HG02973 (cell line): ENCODE data around the gene FMNL2.

Experiments
- ATAC-seq: cut with Tn5 transposase; IDR thresholded peaks from one replicate; pipeline ENCODE4 v1.9.1; 2021; ENCODE audit warnings: moderate library complexity; ENCODE audit not compliant: unreplicated experiment

Gene FMNL2

GRCh38 chr2:152400607-152401214 is 65.7 kb downstream of the FMNL2 start:
- no peak for ATAC-seq

GRCh38 chr2:152402780-152403759 is 68.1 kb downstream of the FMNL2 start:
- ATAC-seq = no peak

GRCh38 chr2:152405206-152406118 is 70.5 kb downstream of the FMNL2 start:
- ATAC-seq = peak; percentile 11

DNA sequence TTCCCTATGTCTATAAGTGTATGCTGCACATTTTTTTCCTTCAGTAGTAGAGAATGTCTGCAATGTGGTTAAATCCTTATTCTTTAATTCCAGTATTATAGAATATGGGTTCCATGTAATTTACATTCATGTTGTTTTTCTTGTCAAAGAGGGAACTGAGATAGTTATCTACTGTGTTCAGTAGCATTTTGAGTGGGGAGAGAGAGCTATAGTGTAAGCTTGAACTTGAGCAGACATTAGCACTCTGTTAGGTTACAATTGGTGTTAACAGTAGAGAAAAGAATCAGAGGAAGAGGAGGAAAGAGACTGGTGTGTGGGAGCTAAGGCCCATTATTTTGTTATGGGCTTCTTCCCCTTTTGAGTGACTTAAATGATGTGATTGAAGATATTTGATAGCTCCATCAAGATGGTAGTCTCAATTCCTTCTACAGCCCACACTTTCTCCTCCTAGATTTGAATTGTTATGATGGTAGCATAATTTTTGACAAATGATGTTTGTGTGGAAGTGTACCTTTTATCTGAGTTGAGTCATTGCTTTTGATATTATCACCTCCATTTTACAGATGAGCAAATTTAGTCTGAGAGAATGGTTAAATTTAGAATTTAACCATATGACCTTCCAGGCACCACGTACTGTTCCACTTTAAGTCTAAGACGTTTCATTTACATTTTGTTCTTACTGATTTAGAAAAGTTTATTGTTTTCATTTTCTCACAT is 71.3 kb downstream of the FMNL2 start:
- peak; percentile 56 for ATAC-seq

DNA sequence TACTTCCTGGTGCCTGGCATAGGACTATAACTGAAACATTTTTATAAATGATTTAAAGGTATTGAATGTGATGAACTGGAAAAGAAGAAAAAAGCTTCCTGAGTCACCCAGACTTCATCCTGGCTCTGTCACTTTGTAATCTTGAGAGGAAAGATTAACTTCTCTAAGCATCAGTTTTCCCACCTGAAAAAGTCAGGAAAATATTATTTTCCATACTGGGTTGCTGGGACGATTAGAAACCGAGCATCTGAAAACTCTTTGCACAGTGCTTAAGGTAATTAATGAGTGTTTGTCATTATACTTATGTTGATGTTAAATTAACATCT is 71.8 kb downstream of the FMNL2 start:
- ATAC-seq = no peak

- peak; percentile 85 for ATAC-seq
These were observed 72.3 kb downstream of the FMNL2 start for GRCh38 chr2:152407204-152407721.

- no peak for ATAC-seq
These were observed 72.8 kb downstream of the FMNL2 start for GRCh38 chr2:152407806-152408205.

- no peak for ATAC-seq
These were observed 73.3 kb downstream of the FMNL2 start for GRCh38 chr2:152408254-152408653.

GRCh38 chr2:152409386-152410164 is 74.6 kb downstream of the FMNL2 start:
- ATAC-seq = no peak

DNA sequence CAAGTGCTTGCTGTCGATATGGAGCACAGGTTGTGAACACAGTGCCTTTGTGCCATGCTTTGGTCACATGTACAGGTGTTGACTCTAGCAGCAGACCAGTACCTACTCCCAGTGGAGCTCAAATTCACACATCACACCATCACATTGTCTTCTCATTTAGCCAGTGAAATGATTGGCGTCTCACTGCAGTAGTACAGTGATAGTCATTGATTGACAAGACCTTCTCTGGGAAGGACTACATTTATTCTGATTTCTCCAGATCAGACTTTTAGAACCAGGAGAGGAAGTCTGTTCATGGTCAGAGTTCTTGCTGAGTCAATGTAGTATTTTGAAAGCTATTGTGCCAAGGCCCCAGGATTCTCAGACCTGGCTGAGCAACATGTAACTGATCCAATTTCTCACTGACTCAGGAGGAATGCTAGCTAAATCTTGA is 75.2 kb downstream of the FMNL2 start:
- no peak for ATAC-seq

DNA sequence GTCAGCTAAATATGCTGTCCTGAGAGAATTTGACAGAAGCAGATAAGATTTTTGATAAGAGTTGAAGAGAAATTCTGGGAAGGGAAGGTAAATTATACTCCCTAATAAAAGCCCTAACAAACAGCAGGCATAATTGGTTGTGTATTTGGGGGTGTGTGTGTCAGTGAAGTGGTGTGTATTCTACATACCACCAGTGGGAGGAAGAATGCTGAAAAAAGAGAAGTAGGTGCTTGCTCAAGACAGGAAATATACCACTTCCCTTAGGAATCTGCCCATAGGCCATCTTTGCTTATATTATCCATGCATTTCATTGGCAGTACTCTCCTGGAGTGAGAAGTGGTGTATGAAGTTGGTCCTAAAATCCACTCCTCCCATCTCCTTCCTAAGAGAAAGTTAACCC is 76.2 kb downstream of the FMNL2 start:
- ATAC-seq = no peak

DNA sequence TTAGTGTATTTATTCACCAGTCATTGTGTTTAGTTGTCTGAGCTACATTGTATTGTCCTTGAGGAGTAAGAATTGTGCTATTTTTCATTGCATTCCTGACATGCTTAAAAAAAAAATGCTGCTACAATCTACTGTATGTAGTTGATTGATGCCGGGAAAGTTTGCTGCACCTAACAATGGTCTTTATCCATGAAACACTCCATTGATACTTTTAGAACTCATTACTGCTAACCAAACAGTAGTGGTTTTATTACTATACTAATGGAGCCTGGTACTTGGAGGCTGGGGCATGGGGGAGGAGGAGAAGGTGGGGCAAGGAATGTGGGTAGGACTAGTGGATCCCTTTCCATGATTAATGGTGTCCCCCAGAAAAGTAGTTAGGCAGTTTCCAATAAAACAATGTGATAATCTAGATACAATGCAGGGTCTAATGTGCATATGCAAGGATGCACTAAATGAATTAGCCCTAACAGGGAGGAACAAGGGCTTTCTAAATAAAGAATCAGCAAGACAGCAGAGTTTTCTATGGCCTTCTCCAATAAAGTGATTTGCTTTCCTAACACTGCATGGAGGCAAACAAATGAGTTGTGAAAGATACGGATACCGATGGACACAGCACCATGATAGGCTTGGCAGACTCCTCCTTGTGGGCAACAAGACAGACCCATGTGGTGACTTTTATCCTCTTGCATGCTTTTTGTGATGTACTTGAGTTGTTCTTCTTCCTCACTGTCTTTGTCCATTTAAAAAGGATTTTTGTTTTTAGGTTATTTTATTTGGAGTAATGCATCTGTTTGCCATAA is 78.5 kb downstream of the FMNL2 start:
- ATAC-seq = no peak

- ATAC-seq = no peak
These were observed 80.3 kb downstream of the FMNL2 start for GRCh38 chr2:152415231-152415642.

DNA sequence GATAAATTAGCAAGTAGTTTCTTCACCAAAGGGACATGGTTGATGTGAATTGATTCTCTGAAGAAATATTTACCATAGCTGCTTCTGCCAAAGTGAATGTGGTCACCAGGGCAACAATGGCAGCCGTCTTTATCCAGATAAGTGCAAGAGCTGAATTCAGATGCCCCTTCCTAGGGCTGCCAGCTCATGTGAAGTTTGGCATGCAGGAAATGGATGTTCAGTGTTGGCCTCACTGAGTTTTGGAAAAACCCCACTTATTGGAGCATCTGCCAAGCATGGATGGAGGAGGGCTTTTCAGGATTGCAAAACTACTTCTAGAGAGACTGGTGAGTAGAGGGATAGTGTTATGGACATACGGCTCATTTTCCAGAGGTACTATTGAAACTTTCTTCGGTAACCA is 80.8 kb downstream of the FMNL2 start:
- no peak for ATAC-seq

DNA sequence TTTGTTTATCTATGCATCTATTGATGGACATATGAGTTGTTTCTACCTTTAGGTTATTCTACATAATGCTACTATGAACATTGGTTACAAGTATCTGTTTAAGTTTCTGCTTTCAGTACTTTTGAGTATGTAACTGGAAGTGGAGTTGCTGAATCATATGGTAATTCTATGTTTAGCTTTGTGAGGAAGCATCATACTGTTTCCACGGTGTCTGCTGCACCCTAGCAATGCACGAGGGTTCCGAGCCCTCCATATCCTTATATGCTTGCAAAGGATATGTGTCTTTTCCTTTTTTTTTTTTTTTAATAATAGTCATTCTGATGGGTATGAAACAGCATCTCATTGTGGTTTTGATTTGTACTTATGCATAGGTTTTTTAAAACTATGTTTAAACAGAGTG is 83.7 kb downstream of the FMNL2 start:
- ATAC-seq = no peak

DNA sequence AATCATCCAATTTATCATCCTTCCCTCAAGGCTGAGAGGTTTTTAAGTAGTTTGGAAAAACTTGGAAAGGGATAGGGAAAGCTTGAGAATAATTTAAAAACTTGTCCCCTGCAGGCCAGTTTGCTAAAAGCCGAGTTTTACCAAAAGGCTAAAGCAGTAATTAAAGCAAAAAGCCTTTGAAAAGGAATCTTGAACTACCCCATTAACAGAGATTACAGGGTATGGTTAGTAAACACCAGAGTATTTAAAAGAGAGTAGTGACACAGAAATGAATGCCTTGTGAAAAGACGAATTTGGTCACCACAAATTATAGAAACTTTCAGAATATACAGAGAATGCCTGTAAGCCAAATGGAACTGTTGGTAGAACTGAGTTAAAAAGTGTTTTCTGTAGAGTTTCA is 85.0 kb downstream of the FMNL2 start:
- ATAC-seq = no peak

GRCh38 chr2:152420363-152420762 is 85.4 kb downstream of the FMNL2 start:
- no peak for ATAC-seq

DNA sequence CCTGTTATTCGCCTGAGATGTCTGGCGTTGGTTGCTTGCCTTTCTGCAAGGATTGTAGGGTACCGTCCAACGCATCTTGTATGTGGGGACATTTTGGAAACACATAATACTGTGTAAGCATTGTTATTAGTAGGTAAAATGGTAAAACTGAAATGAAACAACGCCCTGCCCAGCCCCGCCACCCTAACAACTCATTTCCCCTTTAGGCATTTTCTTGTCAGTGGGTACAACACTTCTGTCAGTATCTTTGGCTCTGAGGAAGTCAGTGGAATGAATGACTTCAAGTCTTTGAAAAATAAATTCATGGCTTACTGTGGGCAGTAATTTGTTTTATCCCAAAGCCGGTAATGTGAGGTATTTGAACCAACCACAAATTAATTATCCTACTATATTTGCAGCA is 86.0 kb downstream of the FMNL2 start:
- no peak for ATAC-seq
